Esophagus muscularis mucosa (tissue), 3 donors: ENCODE data around the gene IFI27L2.

ENCODE experiments used
- POLR2AphosphoS5 ChIP-seq, 2 donors: sonication (generic); formaldehyde crosslinking; IDR thresholded peaks; one replicate each; pipeline ENCODE4 v1.6.1; 2017; ENCODE audit warnings: antibody characterized with exemption in 2 of 2
- TF ChIP-seq, protein P1 (sequence below), 3 experiments: fragments of 200-600 bp in 2 of 3; fragments of 450-650 bp in 1 of 3; sonication (generic) in 2 of 3; IDR thresholded peaks; one replicate each; pipeline ENCODE4 v1.5.1; 2017 to 2019; ENCODE audit warnings: antibody characterized with exemption in 3 of 3, mild to moderate bottlenecking in 2 of 3, moderate library complexity in 1 of 3

DNA sequence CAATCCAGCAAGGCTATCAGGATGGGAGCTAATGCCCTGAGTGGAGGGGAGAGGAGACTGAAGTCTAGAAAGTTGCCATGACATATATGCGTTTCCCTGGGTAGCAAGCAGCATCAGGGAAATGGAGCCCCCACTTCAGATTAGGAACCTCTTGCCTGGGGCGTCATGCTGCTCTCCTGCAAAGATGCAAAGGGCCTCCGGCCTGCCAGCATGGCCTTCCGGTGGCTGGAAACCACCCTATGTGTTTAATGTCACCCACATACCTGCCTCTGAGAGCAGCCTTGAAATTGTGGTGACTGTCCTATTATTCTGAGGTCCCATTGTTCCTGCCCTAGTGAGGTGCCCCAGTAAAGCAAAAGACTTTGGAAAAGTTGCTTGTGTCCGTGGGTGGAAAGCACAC, 10.0 kb upstream of the IFI27L2 start:
- TF ChIP-seq, protein P1, sequence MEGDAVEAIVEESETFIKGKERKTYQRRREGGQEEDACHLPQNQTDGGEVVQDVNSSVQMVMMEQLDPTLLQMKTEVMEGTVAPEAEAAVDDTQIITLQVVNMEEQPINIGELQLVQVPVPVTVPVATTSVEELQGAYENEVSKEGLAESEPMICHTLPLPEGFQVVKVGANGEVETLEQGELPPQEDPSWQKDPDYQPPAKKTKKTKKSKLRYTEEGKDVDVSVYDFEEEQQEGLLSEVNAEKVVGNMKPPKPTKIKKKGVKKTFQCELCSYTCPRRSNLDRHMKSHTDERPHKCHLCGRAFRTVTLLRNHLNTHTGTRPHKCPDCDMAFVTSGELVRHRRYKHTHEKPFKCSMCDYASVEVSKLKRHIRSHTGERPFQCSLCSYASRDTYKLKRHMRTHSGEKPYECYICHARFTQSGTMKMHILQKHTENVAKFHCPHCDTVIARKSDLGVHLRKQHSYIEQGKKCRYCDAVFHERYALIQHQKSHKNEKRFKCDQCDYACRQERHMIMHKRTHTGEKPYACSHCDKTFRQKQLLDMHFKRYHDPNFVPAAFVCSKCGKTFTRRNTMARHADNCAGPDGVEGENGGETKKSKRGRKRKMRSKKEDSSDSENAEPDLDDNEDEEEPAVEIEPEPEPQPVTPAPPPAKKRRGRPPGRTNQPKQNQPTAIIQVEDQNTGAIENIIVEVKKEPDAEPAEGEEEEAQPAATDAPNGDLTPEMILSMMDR (IDR thresholded peaks at IDR 0.05) = no peak
- no peak for TF ChIP-seq POLR2AphosphoS5 (IDR thresholded peaks at IDR 0.05)
